ENCODE data around the gene ADAMTS6.

The ADAMTS6 gene

DNA sequence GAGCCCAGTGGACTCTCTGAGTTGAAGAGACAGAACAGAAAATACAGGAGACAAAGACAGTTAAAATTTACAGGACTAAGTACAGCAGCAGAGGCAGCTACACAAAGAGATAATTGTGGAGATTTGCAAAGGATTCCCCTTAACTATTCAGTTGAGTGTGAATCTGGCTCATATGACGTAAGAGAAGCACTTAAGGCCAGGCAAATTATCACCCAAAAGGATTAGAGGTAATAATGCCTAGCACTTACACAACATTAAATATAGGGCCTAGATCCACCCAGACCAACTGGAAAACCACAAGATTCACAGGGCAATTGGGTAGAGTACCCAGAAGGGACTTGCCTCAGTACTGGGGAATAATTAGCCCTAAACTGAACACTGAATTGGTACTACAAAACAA, 41.3 kb downstream of the ADAMTS6 start:
- in situ Hi-C loops (cut with HindIII; ENCODE audit: low pct_ligation_motif_present, low sequenced_read_pairs), result no loop called here
- Histone ChIP-seq H3K4me3 (ENCODE audit: low read depth, low read length) (no peak overlapping the region), H3K36me3 (replicated peaks) (peaks cover 19% of the 10 kb centered on the region), H3K27ac (no peak overlapping the region), H3K27me3 (replicated peaks) (no peaks in the 10 kb centered on the region)
- DNase-seq, result no peak
- TF ChIP-seq, protein P1, sequence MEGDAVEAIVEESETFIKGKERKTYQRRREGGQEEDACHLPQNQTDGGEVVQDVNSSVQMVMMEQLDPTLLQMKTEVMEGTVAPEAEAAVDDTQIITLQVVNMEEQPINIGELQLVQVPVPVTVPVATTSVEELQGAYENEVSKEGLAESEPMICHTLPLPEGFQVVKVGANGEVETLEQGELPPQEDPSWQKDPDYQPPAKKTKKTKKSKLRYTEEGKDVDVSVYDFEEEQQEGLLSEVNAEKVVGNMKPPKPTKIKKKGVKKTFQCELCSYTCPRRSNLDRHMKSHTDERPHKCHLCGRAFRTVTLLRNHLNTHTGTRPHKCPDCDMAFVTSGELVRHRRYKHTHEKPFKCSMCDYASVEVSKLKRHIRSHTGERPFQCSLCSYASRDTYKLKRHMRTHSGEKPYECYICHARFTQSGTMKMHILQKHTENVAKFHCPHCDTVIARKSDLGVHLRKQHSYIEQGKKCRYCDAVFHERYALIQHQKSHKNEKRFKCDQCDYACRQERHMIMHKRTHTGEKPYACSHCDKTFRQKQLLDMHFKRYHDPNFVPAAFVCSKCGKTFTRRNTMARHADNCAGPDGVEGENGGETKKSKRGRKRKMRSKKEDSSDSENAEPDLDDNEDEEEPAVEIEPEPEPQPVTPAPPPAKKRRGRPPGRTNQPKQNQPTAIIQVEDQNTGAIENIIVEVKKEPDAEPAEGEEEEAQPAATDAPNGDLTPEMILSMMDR (IDR thresholded peaks at IDR 0.05; ENCODE audit: low read depth, low read length, missing control alignments), result no peak

DNA sequence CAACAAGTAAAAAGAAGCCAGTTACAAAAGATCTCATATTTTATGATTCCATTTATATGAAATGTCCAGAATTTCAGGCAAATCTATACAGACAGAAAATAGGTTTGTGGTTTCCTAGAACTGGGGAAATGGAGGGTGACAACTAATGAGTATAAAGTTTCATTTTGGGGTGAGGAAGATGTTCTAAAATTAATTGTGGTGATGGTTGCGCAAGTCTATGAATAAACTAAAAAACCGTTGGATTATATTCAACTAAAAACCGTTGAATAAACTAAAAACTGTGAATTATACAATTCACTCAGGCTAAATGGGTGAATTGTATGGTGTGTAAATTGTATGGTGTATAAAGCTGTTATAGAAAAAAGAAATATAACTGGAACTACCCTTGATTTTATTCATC, 47.6 kb downstream of the ADAMTS6 start:
- Histone ChIP-seq H3K27ac (no peak overlapping the region), H3K4me3 (ENCODE audit: low read depth, low read length) (no peak overlapping the region), H3K36me3 (replicated peaks) (peaks cover 15% of the 10 kb centered on the region), H3K27me3 (replicated peaks) (no peaks in the 10 kb centered on the region)
- DNase-seq, result no peak
- in situ Hi-C loops (cut with HindIII; ENCODE audit: low pct_ligation_motif_present, low sequenced_read_pairs), result no loop called here
- TF ChIP-seq, protein P1 (IDR thresholded peaks at IDR 0.05; ENCODE audit: low read depth, low read length, missing control alignments), result no peak

DNA sequence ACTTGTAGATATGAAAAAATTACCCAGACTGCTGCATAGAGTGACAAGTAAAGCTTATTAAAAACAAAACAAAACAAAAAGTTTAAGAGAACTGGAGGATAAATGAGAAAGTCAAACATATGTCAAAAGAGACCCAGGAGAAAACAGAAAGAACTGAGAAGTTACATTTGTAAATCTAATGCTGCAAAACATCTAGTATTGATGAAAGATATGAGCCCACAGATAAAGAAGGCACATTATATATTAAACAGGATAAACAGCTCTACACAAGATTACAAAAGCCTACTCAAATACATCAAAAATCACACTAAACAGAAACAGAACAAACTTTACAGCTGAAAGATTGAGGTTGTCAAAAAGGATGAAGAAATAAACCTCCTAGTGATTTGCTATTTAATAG, 55.1 kb downstream of the ADAMTS6 start:
- DNase-seq, result no peak
- in situ Hi-C loops (cut with HindIII; ENCODE audit: low pct_ligation_motif_present, low sequenced_read_pairs), result no loop called here
- Histone ChIP-seq H3K4me3 (ENCODE audit: low read depth, low read length) (no peak overlapping the region), H3K36me3 (replicated peaks) (peaks cover 2% of the 10 kb centered on the region), H3K27ac (no peak overlapping the region), H3K27me3 (replicated peaks) (no peaks in the 10 kb centered on the region)
- TF ChIP-seq, protein P1 (IDR thresholded peaks at IDR 0.05; ENCODE audit: low read depth, low read length, missing control alignments), result no peak

DNA sequence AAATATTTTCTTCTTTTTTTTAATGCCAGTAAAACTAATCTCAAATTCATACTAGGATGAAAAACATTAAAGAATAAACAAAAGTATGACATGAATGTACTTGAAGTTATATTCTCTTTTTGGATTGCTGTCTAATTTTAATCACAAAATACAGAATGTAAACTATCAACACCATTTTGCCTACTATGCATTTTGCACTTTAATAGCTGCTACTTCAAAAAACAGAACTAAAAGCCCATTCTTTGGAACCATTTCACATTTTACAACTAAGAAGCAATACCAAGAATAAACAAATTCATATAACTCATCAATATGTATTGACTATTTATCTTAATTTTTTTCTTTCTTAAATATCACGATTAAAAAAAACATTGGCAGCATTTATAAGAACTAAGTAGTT, 58.1 kb downstream of the ADAMTS6 start:
- peaks cover 20% of the 10 kb centered on the region for H3K36me3 ChIP-seq (replicated peaks)
- no peak overlapping the region for H3K27ac ChIP-seq
- TF ChIP-seq, protein P1 (IDR thresholded peaks at IDR 0.05; ENCODE audit: low read depth, low read length, missing control alignments), result no peak
- no peak for DNase-seq
- in situ Hi-C loops (cut with HindIII; ENCODE audit: low pct_ligation_motif_present, low sequenced_read_pairs), result no loop called here
- H3K27me3 ChIP-seq (replicated peaks), result no peaks in the 10 kb centered on the region
- H3K4me3 ChIP-seq (ENCODE audit: low read depth, low read length), result no peak overlapping the region

DNA sequence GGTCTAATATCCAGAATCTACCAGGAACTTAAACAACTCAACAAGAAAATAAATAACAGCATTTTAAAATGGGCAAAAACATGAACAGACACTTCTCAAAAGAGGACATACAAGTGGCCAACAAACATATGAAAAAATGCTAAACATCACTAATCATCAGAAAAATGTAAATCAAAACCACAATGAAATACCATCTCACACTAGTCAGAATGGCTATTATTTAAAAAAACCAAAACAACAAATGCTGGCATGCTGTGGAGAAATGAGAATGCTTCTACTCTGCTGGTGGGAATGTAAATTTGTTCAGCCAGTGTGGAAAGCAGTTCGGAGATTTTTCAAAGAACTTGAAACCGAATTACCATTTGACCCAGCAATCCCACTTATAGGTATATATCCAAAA, 63.1 kb downstream of the ADAMTS6 start:
- Histone ChIP-seq H3K27me3 (replicated peaks) (no peaks in the 10 kb centered on the region), H3K27ac (no peak overlapping the region), H3K36me3 (replicated peaks) (peaks cover 26% of the 10 kb centered on the region), H3K4me3 (ENCODE audit: low read depth, low read length) (no peak overlapping the region)
- in situ Hi-C loops (cut with HindIII; ENCODE audit: low pct_ligation_motif_present, low sequenced_read_pairs), result no loop called here
- TF ChIP-seq, protein P1 (IDR thresholded peaks at IDR 0.05; ENCODE audit: low read depth, low read length, missing control alignments), result no peak
- peak; percentile 27 for DNase-seq

DNA sequence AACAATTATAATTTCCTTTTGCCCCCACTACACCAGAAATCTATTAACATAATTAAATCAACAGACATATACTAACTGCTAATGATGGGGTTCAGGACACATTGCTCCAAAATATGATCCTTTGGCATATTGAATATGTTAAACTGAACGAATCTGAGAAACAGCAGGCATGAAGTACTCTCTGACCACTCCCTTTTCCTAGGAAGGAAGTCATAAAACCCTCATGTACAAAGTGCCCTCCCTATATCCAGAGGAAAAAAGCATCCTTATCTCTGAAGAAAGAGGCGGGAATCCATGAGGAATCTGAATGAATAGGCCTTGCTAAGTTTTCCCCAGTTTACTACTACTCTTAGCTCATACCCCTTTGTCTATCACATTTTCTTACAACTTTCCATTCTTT, 67.9 kb downstream of the ADAMTS6 start:
- in situ Hi-C loops (cut with HindIII; ENCODE audit: low pct_ligation_motif_present, low sequenced_read_pairs), result no loop called here

More for the DNA sequence above, 67.9 kb downstream of the ADAMTS6 start:
- no peak overlapping the region for H3K4me3 ChIP-seq (ENCODE audit: low read depth, low read length)
- no peaks in the 10 kb centered on the region for H3K27me3 ChIP-seq (replicated peaks)
- H3K27ac ChIP-seq, result no peak overlapping the region
- peaks cover 8% of the 10 kb centered on the region for H3K36me3 ChIP-seq (replicated peaks)
- TF ChIP-seq, protein P1 (IDR thresholded peaks at IDR 0.05; ENCODE audit: low read depth, low read length, missing control alignments), result no peak
- DNase-seq, result no peak

Measured in brain microvascular endothelial cell (primary cell).